Stimulated activated naive B cell treated with anti-CD40 and anti-IgM and Interleukin-4, amounts not matched to agents 10 μg/mL and 1 μg/mL and 100 μg/mL, for 72 hours (primary cell): ENCODE measurements around the gene TTLL13.

ENCODE experiments used
- ATAC-seq, 2 donors: fragments of 150-1000 bp; cut with Tn5 transposase; replicated peaks; 2 replicates each; pipeline ENCODE4 v1.10.0; 2021; ENCODE audit warnings: moderate library complexity in 1 of 2
- DNase-seq: peaks from one replicate; pipeline ENCODE4 v3.0.0; 2021
- H3K27ac Mint-ChIP-seq: one replicate; pipeline ENCODE4 v1.8.0; 2022; ENCODE audit warnings: mild to moderate bottlenecking, mixed read lengths
- H3K27me3 Mint-ChIP-seq, 2 donors: one replicate each; pipeline ENCODE4 v1.8.0; 2022; ENCODE audit warnings: mixed read lengths in 2 of 2
- H3K36me3 Mint-ChIP-seq, 2 donors: one replicate each; pipeline ENCODE4 v1.8.0; 2022; ENCODE audit warnings: mixed read lengths in 2 of 2, mild to moderate bottlenecking in 1 of 2
- H3K4me1 Mint-ChIP-seq, 2 donors: one replicate each; pipeline ENCODE4 v1.8.0; 2022; ENCODE audit warnings: mixed read lengths in 2 of 2, mild to moderate bottlenecking in 1 of 2
- H3K4me3 Mint-ChIP-seq, 2 donors: one replicate each; pipeline ENCODE4 v1.8.0; 2022; ENCODE audit warnings: mild to moderate bottlenecking in 2 of 2, mixed read lengths in 2 of 2, moderate library complexity in 1 of 2
- H3K9me3 Mint-ChIP-seq, 2 donors: one replicate each; pipeline ENCODE4 v1.8.0; 2022; ENCODE audit warnings: mixed read lengths in 2 of 2, mild to moderate bottlenecking in 1 of 2

Gene TTLL13, protein sequence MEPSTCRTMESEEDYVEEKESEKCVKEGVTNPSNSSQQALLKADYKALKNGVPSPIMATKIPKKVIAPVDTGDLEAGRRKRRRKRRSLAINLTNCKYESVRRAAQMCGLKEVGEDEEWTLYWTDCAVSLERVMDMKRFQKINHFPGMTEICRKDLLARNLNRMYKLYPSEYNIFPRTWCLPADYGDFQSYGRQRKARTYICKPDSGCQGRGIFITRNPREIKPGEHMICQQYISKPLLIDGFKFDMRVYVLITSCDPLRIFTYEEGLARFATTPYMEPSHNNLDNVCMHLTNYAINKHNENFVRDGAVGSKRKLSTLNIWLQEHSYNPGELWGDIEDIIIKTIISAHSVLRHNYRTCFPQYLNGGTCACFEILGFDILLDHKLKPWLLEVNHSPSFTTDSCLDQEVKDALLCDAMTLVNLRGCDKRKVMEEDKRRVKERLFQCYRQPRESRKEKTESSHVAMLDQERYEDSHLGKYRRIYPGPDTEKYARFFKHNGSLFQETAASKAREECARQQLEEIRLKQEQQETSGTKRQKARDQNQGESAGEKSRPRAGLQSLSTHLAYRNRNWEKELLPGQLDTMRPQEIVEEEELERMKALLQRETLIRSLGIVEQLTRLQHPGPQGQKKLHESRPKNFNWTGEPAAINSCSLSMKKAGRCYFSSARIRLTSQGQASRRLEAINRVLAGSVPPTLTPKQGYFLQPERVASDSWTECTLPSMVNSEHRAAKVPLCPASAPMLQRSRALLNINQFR

GRCh38 chr15:90249203-90249863, at the start of gene TTLL13:
Gene TTLL13, plus strand, starts transcription at chr15:90249556. Its CDS starts 1,075 bp downstream, at chr15:90250631.
- ATAC-seq (peak; percentile 89 to 90), DNase-seq (peak; percentile 58)
- Mint-ChIP-seq H3K4me3 (peak within 1 kb of the TSS; percentile 83 to 85), H3K27me3 (no peaks in the 10 kb centered on the region), H3K36me3 (no peaks in the 10 kb centered on the region), H3K9me3 (no peaks in the 10 kb centered on the region), H3K27ac (peak within 1 kb of the TSS; percentile 33), H3K4me1 (peaks cover 5 to 20% of the 10 kb centered on the region in 2 donors)

DNA sequence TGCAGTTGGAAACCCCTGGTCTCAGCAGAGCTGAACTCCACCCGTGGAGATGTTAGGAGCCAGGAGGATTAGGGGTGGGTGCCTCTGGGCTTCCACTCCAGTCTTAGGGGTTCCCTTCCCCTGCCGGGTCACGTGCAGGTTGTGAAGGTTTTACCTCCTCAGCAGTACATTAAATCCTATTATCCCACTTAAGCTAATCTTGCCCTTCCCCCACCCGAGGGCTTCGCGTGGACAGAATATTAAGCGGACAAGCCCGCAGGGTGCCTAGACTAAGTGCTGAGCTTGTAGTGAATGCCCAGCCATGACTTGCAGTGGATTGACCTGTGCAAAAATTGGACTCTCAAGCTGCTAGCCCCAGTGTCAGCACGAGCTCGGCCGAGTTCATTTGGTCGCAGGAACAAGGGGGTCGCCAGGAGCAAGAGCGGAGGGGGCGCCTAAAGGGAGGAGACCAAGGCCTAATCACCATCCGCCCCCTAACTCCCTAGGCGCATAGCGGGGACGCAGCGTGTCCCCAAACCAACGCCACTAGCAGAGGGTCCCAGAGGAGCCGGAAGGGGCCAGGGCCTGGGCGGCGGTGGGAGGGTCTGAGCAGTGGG, 48.7 kb upstream of the TTLL13 start:
- Mint-ChIP-seq H3K27me3 (no peaks in the 10 kb centered on the region), H3K4me1 (peaks cover 39 to 65% of the 10 kb centered on the region in 2 donors), H3K27ac (peak overlapping the region; percentile 92), H3K4me3 (peak overlapping the region; percentile 92 to 97), H3K9me3 (no peaks in the 10 kb centered on the region), H3K36me3 (no peaks in the 10 kb centered on the region)
- peak; percentile 6 to 47 for ATAC-seq
- DNase-seq, result no peak

- Mint-ChIP-seq H3K4me3 (peak within 1 kb of the TSS; percentile 92 to 97), H3K9me3 (no peaks in the 10 kb centered on the region), H3K27me3 (no peaks in the 10 kb centered on the region), H3K27ac (peak within 1 kb of the TSS; percentile 92), H3K4me1 (peaks cover 46 to 70% of the 10 kb centered on the region in 2 donors), H3K36me3 (no peaks in the 10 kb centered on the region)
- ATAC-seq (peak; percentile 87 to 91), DNase-seq (no peak)
Measured at GRCh38 chr15:90201130-90201943, 48.0 kb upstream of the TTLL13 start, which contains the start of gene SEMA4B. Gene SEMA4B, plus strand, starts transcription at chr15:90201330. Its CDS starts 249 bp downstream, at chr15:90201579.

DNA sequence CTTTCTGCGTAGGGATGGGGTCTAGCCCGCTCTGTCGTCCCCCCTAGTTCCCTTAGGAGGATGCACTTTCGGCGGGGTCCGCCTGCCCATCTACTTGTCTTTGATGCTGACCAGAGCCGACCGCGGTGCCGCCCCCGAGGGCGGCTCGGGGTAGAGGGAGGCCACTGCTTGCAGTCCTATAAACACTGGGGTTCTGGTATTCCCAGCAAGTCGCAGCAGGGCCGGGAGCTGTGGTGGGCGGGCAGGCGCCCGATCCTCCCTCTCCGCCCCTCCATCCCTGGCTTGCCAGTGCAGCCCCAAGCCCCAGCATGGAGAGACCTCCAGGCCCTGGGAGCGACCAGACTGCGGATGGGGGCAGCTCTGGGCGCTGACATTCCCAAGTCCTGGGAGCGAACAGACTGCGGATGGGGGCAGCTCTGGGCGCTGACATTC, 47.4 kb upstream of the TTLL13 start:
- Mint-ChIP-seq H3K9me3 (no peaks in the 10 kb centered on the region), H3K36me3 (no peaks in the 10 kb centered on the region), H3K4me1 (peaks cover 51 to 76% of the 10 kb centered on the region in 2 donors), H3K4me3 (peak overlapping the region; percentile 88 to 97), H3K27ac (peak overlapping the region; percentile 88), H3K27me3 (no peaks in the 10 kb centered on the region)
- ATAC-seq, result peak; percentile 1 to 7
- DNase-seq, result no peak

GRCh38 chr15:90202929-90203328, 46.4 kb upstream of the TTLL13 start:
- DNase-seq (no peak), ATAC-seq (no peak)
- H3K27me3 Mint-ChIP-seq, result no peaks in the 10 kb centered on the region
- peaks cover 53 to 86% of the 10 kb centered on the region in 2 donors for H3K4me1 Mint-ChIP-seq
- no peaks in the 10 kb centered on the region for H3K9me3 Mint-ChIP-seq
- H3K36me3 Mint-ChIP-seq, result no peaks in the 10 kb centered on the region
- peak overlapping the region; percentile 88 to 97 for H3K4me3 Mint-ChIP-seq
- peak overlapping the region; percentile 88 for H3K27ac Mint-ChIP-seq

GRCh38 chr15:90203473-90203872, 45.9 kb upstream of the TTLL13 start:
- no peak for ATAC-seq
- no peak for DNase-seq
- no peak overlapping the region for H3K27ac Mint-ChIP-seq
- no peaks in the 10 kb centered on the region for H3K36me3 Mint-ChIP-seq
- no peaks in the 10 kb centered on the region for H3K27me3 Mint-ChIP-seq
- no peaks in the 10 kb centered on the region for H3K9me3 Mint-ChIP-seq
- peaks cover 52 to 87% of the 10 kb centered on the region in 2 donors for H3K4me1 Mint-ChIP-seq
- no peak overlapping the region for H3K4me3 Mint-ChIP-seq

GRCh38 chr15:90203922-90204321, 45.4 kb upstream of the TTLL13 start:
- DNase-seq (no peak), ATAC-seq (no peak)
- peaks cover 52 to 87% of the 10 kb centered on the region in 2 donors for H3K4me1 Mint-ChIP-seq
- no peaks in the 10 kb centered on the region for H3K27me3 Mint-ChIP-seq
- H3K27ac Mint-ChIP-seq, result peak overlapping the region; percentile 75
- H3K9me3 Mint-ChIP-seq, result no peaks in the 10 kb centered on the region
- H3K4me3 Mint-ChIP-seq, result peak overlapping the region in 1 of 2 donors; percentile 36
- H3K36me3 Mint-ChIP-seq, result peaks cover 0 to 3% of the 10 kb centered on the region in 2 donors

DNA sequence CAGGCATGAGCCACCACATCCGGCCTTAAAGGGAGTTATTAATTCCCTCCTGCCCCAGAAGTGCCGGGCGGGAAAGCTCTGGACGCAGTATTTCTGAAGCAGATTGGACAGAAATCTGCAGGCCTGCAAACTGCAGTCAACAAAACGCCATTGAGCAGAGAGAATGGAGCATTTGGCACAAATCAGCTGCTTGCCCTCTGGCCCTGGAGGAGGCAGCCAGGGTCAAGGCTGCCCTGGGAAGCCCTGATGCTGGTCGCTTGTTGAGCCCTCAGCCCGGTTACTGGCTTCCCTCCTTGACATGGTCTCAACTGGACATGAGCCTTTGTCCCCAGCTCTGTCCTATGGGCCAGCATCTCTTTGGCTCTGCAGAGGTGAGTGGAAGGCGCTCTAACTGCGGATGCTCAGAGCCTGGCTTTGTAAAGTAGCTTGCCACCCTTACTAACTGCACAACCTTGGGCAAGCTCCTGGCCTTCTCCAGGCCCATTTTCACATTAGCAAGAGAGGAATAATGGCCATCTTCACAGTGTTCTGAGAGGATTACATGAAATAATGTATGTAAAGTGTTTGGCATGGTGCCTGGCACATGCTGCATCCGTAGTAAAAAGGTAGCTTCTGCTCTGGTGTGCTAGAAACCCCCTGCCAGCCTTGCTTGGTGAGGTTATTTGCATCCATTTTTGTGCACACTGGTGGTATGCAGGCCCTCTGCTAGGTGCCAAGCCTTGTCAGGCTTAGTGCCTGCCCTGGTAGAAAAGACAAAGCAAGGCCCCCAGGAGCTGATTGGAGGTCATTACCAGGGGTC, 44.1 kb upstream of the TTLL13 start:
- Mint-ChIP-seq H3K9me3 (no peaks in the 10 kb centered on the region), H3K4me3 (no peak overlapping the region), H3K27me3 (no peaks in the 10 kb centered on the region), H3K27ac (peak overlapping the region; percentile 56), H3K4me1 (peaks cover 57 to 89% of the 10 kb centered on the region in 2 donors), H3K36me3 (peaks cover 2 to 14% of the 10 kb centered on the region in 2 donors)
- no peak for DNase-seq
- no peak for ATAC-seq

DNA sequence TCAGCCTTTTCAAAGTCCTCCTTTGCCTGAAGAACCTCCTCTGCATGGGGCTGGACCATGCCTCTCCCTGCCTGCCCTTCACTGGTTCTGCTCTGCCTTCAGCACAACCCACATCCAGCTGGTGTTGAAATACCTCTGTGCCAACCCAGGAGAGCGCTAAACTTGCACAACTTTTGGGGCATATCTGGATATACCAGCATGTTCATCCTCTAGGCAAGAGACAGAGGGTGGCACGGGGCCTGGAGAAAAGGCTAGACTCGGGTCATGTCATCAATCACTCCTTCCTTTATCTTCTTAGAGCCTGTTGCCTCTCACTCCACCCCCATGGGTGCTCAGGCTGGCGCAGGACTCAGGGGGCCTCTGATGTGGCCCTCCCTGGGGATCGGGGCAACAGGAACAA, 43.5 kb upstream of the TTLL13 start:
- ATAC-seq, result no peak
- DNase-seq, result no peak
- Mint-ChIP-seq H3K4me3 (no peak overlapping the region), H3K4me1 (peaks cover 58 to 89% of the 10 kb centered on the region in 2 donors), H3K27me3 (no peaks in the 10 kb centered on the region), H3K27ac (peak overlapping the region; percentile 88), H3K36me3 (peaks cover 5 to 20% of the 10 kb centered on the region in 2 donors), H3K9me3 (no peaks in the 10 kb centered on the region)

- no peak overlapping the region for H3K4me3 Mint-ChIP-seq
- peaks cover 68 to 100% of the 10 kb centered on the region in 2 donors for H3K4me1 Mint-ChIP-seq
- ATAC-seq, result no peak
- peak overlapping the region; percentile 65 for H3K27ac Mint-ChIP-seq
- no peaks in the 10 kb centered on the region for H3K27me3 Mint-ChIP-seq
- H3K36me3 Mint-ChIP-seq, result peaks cover 5 to 20% of the 10 kb centered on the region in 2 donors
- no peak for DNase-seq
- no peaks in the 10 kb centered on the region for H3K9me3 Mint-ChIP-seq
Measured at GRCh38 chr15:90207252-90207651, 42.1 kb upstream of the TTLL13 start.

DNA sequence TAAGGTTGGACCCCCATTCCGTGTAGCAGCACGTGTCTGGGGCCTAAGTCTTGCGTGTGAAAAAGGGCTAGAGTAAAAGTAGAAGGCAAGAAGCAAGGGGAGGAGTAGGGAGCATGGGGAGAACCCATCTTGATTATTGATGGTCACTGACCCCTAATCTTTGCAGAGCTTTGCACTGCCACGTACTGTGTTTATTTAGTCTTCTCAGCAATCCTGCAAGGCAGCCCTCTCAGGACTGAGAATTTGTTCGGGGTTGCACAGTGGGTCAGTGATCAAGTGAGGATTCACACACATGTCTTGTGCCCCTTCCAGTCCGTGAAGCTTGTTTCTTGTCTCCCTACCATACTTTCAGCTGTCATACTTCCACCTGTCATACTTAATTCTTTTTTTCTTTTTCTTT, 41.0 kb upstream of the TTLL13 start:
- Mint-ChIP-seq H3K4me1 (peaks cover 68 to 96% of the 10 kb centered on the region in 2 donors), H3K4me3 (no peak overlapping the region), H3K36me3 (peaks cover 5 to 20% of the 10 kb centered on the region in 2 donors), H3K27me3 (no peaks in the 10 kb centered on the region), H3K9me3 (no peaks in the 10 kb centered on the region), H3K27ac (peak overlapping the region; percentile 87)
- DNase-seq (no peak), ATAC-seq (no peak)

DNA sequence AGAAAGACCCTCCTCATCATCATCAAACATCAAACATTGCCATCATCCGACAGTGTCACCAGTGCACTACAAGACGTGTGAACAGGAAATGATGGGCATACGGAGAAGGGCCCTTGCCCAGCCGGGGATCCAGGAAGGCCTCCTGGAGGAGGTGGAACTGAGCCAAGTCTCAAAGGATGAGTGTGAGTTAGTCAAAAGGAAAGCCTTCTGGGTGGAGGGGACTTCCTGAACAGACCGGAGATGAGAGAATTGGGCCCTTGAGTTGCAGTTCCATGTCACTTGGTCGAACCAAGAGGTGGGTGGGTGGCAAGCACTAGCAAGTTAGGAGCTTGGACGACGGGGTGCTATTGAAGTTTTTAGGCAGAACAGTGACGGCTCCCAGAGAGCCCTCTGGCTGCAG, 39.8 kb upstream of the TTLL13 start:
- H3K9me3 Mint-ChIP-seq, result no peaks in the 10 kb centered on the region
- peak; percentile 53 for DNase-seq
- H3K27me3 Mint-ChIP-seq, result no peaks in the 10 kb centered on the region
- ATAC-seq, result peak; percentile 69 to 74
- H3K4me1 Mint-ChIP-seq, result peaks cover 68 to 96% of the 10 kb centered on the region in 2 donors
- peak overlapping the region in 1 of 2 donors; percentile 61 for H3K4me3 Mint-ChIP-seq
- H3K36me3 Mint-ChIP-seq, result peaks cover 8 to 24% of the 10 kb centered on the region in 2 donors
- peak overlapping the region; percentile 97 for H3K27ac Mint-ChIP-seq
